NCI-H2227 treated with DMSO at 0.1 percent for 48 hours (cell line): Measurements from ENCODE around the gene POM121C.
"Not testable (repeated sequence)": the region's sequence is repeated elsewhere in the genome, so short reads cannot be mapped to it uniquely, and the experiment has no call there.

Source experiments
- DNase-seq: peaks from one replicate; lab custom pipeline; 2025; lab: John Stamatoyannopoulos, UW

The POM121C gene

DNA sequence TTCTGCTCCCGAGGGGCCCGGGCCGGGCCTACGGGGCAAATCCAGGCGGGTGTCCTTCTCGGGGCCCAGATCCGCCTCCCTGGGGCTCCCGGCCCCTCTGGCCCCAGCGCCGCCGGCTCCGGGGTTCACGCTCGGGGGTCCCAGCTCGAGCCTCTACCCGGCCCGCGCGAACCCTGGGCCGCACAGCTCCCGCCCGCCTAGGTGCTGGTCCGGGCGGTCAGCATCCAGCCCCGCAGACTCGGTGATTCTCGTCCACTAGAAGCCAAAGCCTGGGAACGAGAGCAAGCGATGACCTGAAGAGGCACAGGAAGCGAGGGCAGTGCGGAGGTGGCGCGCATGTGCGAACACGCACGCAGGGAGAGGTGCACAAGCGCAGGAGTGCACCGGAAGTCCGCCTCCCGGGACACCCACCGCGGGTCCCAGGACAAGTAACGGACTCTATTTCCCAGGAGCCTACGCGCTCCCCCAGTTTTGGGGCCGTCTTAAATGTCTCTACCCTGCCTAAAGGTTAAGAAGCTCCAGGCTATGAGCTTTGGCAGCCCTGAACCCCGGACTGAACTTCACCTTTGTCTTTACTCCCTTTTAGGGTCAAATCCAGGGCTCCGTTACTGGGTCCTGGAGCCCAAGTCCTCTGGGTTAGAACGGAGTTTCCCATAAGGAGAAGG, at the start of gene POM121C:
Gene POM121C (minus strand): TSS at position 321 of the 665 bp plus-strand sequence. CDS start 44,803 bp downstream, outside the sequence.
- peak; percentile 83 for DNase-seq

- DNase-seq: peak; percentile 4
Observed at GRCh38 chr7:75534727-75535307, 48.7 kb upstream of the POM121C start.

DNA sequence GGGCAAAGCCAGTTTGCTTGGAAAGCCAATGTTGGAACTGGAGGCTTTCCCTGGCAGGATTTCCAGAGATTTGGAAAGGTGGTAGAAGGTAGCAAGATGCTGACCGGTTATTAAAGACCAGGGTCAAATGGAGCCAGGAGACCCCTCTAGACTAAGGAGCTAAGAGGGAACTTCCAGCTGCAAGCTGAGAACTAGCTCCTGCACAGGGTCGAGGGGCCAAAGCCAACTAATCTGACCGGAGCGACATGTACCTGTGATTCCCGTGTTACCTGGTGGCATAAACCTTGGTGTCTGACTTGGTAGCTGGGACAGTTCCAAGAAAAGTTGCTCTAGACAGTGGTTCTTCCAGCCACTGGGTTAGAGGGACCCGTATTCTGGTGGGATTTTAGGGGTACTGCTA, 47.8 kb upstream of the POM121C start:
- no peak for DNase-seq

DNA sequence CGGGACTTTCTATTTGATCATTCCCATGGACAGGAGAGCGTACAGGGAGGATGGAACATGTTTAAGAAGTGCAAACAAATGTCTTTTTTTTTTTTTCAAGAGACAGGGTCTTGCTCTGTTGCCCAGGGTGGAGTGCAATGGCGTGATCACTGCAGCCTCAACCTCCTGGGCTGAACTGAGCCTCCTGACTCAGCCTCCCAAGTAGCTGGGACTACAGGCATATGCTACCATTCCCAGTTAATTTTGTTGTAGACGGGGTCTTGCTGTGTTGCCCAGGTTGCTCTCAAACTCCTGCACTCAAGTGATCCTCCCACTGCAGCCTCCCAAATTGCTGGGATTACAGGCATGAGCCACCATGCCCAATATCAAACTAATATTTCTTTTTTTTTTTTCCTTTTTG, 46.5 kb upstream of the POM121C start:
- DNase-seq: no peak

DNA sequence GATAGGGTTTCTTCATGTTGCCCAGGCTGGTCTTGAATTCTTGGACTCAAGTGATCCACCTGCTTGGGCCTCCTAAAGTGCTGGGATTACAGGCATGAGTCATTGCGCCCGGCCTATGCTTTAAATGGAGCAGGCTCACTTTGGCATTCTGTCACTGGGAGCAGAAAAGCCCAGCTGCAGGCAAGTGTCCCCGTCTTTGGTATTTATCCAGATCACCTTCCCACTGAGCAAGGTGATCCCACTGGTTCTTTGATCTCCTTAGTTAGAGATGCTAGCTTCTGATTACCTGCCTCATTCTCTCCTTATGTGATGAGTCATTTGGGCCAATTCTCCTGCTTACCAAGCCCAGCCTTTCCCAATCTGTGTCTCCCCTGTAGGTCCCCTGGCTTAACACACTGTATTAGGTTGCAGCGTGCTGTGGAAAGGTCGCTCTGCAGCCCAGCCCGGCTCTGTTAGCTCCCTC, 45.3 kb upstream of the POM121C start:
- DNase-seq: no peak

GRCh38 chr7:75527224-75527722, 41.2 kb upstream of the POM121C start:
- not testable (repeated sequence) for DNase-seq

DNA sequence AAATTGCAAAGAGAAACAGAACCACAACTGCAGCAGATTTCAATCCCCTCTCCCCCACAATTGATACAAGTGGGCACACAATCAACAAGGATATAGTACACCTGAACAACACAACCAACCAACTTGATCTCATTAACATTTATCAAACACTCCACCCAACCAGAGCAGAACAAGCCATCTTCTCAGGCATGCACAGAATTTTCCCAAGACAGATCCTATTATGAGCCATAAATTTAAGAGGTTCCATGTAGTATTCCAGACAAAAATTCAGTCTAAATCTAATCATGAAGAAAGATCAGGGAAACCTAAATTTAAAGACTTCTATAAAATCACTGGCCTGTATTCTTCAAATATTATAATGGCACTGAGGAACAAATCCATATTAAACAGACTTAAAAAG, 35.6 kb upstream of the POM121C start:
- not testable (repeated sequence) for DNase-seq

DNA sequence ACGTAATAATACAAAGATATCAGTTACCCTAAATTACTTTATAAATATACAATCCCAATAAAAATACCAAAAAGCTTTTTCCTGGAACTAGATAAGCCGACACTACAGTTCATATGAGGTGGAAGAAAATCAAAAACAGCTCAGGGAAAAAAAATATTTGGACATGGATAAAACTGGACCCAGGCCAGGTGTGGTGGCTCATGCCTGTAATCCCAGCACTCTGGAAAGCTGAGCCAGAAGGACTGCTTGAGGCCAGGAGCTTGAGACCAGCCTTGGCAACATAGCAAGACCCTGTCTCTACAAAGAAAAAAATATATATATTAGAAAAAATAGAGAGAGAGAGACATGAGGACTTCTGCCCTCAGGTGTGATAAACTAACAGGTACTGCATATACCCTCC, 32.7 kb upstream of the POM121C start:
- not testable (repeated sequence) for DNase-seq

DNA sequence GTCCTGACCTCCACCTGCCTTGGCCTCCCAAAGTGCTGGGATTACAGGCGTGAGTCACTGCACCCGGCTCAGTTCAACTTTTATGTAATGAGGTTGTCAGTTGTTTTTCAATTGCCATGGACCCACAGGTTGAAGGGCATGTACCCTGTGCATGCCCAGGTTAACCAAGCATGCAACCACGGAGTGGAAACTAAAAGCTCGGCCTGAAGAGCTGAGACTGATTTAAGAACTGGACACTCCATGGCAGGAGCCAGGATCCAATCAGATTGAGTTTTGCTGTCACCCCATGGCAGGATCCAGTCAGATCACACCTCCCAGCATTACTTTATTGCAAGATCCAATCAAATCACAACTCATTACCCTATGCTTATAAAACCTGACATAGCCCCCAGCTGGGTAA, 22.9 kb upstream of the POM121C start:
- not testable (repeated sequence) for DNase-seq

DNA sequence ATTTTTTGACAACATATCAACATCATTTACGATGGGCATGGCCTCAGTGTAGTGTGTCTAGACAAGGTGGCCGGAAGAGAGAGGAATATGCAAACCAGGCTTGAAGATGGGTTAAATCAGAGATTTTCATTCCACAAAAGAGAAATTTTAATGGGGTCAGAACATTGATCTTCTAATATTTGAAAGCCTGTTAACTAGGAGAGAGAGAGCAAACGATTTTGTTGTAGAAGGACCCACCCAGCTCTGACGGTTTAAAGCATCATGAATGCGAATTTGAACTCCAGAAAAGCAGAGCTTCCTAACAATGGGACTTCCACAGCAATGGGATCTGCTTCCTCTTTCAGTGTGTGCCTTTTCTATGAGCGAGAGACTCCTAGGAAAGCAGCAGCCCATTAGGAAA, 5.9 kb upstream of the POM121C start, which contains the start of gene SPDYE5:
Gene SPDYE5 (plus strand): TSS at position 301 of the 400 bp plus-strand sequence. CDS start 1,728 bp downstream, outside the sequence.
- DNase-seq: not testable (repeated sequence)

- DNase-seq: not testable (repeated sequence)
Observed at GRCh38 chr7:75485355-75485978, 632 bp downstream of the POM121C start.

- not testable (repeated sequence) for DNase-seq
Observed at GRCh38 chr7:75480313-75480712, 5.8 kb downstream of the POM121C start.

DNA sequence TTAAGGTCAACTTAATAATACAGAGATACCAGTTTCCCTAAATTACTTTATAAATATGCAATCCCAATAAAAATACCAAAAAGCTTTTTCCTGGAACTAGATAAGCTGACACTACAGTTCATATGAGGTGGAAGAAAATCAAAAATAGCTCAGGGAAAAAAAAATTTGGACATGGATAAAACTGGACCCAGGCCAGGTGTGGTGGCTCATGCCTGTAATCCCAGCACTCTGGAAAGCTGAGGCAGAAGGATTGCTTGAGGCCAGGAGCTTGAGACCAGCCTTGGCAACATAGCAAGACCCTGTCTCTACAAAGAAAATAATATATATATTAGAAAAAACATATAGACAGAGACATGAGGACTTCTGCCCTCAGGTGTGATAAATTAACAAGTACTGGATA, 8.6 kb downstream of the POM121C start:
- DNase-seq: not testable (repeated sequence)

DNA sequence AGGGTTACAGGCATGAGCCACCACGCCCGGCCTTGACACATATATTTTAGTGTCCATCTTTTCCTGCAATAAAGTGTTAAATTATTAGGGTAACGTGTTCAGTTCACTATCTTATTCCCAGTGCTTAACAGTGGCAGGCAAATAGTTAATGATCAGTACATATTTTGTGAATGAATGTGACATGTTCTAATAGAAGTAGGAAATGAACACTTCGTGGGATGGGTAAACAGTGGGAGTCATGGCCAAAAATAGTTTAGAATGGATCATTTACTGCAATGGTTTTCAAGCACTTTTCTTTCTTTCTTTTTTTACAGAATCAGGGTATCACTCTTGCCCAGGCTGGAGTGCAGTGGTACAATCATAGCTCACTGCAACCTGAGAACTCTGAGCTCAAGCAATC, 15.9 kb downstream of the POM121C start:
- not testable (repeated sequence) for DNase-seq

GRCh38 chr7:75460541-75460940, 25.6 kb downstream of the POM121C start:
- DNase-seq: not testable (repeated sequence)

DNA sequence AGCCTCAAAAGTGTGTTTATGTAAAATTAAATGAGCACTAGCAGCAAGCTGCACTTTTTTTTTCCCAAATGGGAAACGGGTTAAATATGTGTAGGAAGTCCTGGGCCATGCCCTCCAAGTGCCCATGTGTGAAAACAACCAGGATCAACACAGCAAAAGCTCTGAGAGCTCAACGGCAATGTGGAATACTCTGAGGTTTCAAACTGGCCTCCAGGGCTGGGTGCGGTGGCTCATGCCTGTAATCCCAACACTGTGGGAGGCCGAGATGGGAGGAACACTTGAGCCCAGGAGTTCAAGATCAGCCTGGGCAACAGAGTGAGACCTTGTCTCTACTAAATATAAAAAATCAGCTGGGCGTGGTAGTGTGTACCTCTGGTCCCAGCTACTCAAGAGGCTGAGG, 28.1 kb downstream of the POM121C start:
- DNase-seq: not testable (repeated sequence)

- DNase-seq: not testable (repeated sequence)
Observed at GRCh38 chr7:75456403-75456802, 29.7 kb downstream of the POM121C start.

DNA sequence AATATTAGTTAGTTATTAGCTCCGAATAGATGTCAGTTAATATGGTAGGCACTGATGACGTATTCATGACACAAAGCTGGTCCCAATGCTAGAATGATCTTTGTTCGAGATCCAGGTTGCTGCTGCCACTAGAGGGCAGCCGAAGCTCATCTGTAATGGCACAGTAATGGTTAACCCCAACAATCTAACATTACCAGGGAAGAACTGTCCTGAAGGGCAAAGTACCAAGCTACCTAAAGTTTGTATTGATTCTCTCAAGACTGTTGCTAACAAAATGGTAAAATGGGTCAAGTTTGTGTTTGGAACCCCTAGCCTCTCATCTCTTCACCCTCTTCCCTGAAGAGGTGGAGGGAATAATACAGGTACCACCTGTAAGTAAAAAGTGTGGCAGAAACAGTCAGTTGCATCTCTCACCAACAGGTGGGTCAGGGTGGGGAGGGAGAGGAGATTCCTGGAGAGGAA, 33.6 kb downstream of the POM121C start:
- DNase-seq: not testable (repeated sequence)

DNA sequence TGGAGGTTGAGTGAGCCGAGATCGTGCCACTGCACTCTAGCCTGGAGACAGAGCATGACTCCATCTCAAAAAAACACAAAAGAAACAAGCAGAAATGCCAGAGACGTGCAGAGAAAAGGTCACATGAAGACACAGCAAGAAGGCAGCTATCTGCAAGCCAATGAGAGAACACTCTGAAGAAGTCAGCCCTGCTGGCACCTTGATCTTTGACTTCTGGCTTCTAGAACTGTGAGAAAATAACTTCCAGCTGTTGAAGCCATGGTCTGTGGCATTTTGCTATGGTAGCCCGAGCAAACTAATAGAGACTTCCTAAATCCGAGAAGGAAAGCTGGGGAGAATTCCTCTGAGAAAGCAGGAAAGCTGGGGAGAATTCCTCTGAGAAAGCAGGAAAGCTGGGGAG, 36.2 kb downstream of the POM121C start:
- DNase-seq: not testable (repeated sequence)

DNA sequence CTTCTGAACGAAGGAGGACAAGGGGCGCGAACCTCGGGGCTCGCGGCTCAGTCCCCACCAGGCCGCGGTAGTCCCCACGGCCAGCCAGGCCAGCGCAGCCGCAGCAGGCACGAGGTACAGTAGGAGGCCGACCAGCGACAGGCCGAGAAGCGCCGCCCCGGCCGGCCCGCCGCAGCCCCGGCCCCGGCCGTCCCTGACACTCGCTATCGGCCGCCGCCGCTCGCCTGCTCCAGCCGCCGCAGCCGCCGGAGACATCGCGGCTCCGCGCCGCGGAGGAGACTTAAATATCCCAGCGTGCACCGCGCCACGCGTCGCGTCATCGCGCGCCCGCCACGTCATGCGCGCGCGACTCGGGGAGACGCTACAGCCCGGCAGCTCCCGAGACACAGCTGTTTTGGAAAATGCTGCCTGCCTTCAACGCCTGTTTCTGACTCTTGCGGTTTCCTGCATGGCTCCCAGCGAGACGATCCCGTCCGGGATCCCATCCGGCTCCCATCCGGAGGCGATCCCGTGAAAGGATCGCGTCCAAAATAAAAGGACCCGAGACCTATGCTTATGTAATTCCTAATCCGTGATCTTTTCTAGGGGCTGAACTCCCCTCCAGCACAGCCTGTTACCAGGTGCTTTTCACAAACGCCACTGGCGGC, 43.5 kb downstream of the POM121C start:
- DNase-seq: peak; percentile 3

DNA sequence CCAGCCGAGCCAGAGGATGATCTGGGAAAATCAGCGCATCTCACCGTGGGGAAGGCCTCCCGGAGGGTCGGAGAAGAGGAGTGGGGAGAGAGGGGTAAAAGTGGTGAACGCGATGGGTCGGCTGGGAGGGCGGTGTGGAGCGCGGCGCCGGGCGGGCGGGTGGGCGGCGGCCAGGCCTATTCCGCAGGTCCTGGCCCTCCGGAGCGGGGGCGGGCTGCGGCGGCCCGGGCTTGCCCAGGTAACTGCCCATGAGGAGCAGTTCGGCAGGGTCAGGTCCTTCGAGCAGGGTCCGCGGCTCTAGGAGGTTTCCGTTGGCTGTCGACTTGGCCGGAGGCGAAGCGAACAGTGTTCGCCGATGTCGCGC, 44.0 kb downstream of the POM121C start:
- DNase-seq: not testable (repeated sequence)

GRCh38 chr7:75439000-75439399, 47.1 kb downstream of the POM121C start:
- DNase-seq: not testable (repeated sequence)
